HepG2 (cell line): ENCODE measurements around the gene AUH. TPM values are rescaled to one million over a fixed set of nuclear protein-coding genes. Genes with fewer than 3 reads are reported as not detected.

ENCODE experiments used
- ASH2L ChIP-seq: fragments of 300-600, 200-600 bp; sonication (generic); IDR thresholded peaks from 2 replicates; pipeline ENCODE4 v1.7.0; 2017; ENCODE audit warnings: low read depth, mild to moderate bottlenecking, moderate library complexity, mixed read lengths, low read length; ENCODE audit not compliant: insufficient read length
- FOXA3 ChIP-seq: IDR thresholded peaks from 2 replicates; pipeline ENCODE4 v1.6.1; 2016; ENCODE audit warnings: missing genetic modification reagents, missing compliant biosample characterization
- HOXA3 ChIP-seq: sonication (generic); formaldehyde crosslinking; IDR thresholded peaks from 2 replicates; pipeline ENCODE4 v1.5.0; 2020; ENCODE audit warnings: missing genetic modification reagents
- LCORL ChIP-seq, 2 experiments: fragments of 450-650 bp in 1 of 2; sonication (generic) in 1 of 2; formaldehyde crosslinking in 1 of 2; IDR thresholded peaks; 2 replicates each; pipeline versions ENCODE4 v1.5.0 to v1.6.1; 2017 to 2020; ENCODE audit warnings: antibody characterized with exemption in 1 of 2, missing genetic modification reagents in 1 of 2
- MEF2D ChIP-seq: sonication (generic); formaldehyde crosslinking; IDR thresholded peaks from 2 replicates; pipeline ENCODE4 v1.5.1; 2020; ENCODE audit warnings: mild to moderate bottlenecking, missing genetic modification reagents
- MLLT10 ChIP-seq: sonication (generic); formaldehyde crosslinking; IDR thresholded peaks from 2 replicates; pipeline ENCODE4 v1.4.0; 2020; ENCODE audit warnings: missing genetic modification reagents
- MTA3 ChIP-seq: sonication (generic); formaldehyde crosslinking; IDR thresholded peaks from 2 replicates; pipeline ENCODE4 v1.4.0; 2020; ENCODE audit warnings: missing genetic modification reagents
- PHF21A ChIP-seq: sonication (generic); formaldehyde crosslinking; IDR thresholded peaks from 2 replicates; pipeline ENCODE4 v1.5.0; 2020; ENCODE audit warnings: mild to moderate bottlenecking, missing genetic modification reagents
- PPARG ChIP-seq: conservative IDR thresholded peaks from 2 replicates; pipeline ENCODE4 v1.6.1; 2016; ENCODE audit warnings: missing biosample characterization, missing genetic modification reagents
- SMYD3 ChIP-seq: sonication (generic); formaldehyde crosslinking; IDR thresholded peaks from 2 replicates; pipeline ENCODE4 v1.8.1; 2023; ENCODE audit warnings: mild to moderate bottlenecking, missing genetic modification reagents
- SRSF9 ChIP-seq: fragments of 200-400 bp; formaldehyde crosslinking; IDR thresholded peaks from 2 replicates; pipeline ENCODE4 v1.6.1; 2018; ENCODE audit warnings: borderline replicate concordance, mild to moderate bottlenecking, low read depth, low read length; ENCODE audit not compliant: insufficient read depth, poor library complexity, severe bottlenecking
- TCF7L2 ChIP-seq: IDR thresholded peaks from 2 replicates; pipeline ENCODE4 v1.6.1; 2011; ENCODE audit warnings: mild to moderate bottlenecking, low read depth, low read length, moderate library complexity
- ZNF232 ChIP-seq: sonication (generic); formaldehyde crosslinking; IDR thresholded peaks from 2 replicates; pipeline ENCODE4 v1.4.0; 2020; ENCODE audit warnings: missing genetic modification reagents, borderline replicate concordance
- ZSCAN25 ChIP-seq: sonication (generic); formaldehyde crosslinking; IDR thresholded peaks from 2 replicates; pipeline ENCODE4 v1.8.0; 2022; ENCODE audit warnings: mild to moderate bottlenecking, missing genetic modification reagents
- polyA plus RNA-seq, 8 experiments: library from polyadenylated mRNA; depleted of rRNA in 3 of 8; stranded (reverse) in 7 of 8; unstranded in 1 of 8; fragments of >200 nt; fragmentation: Illumina TruSeq in 4 of 8; extraction: Trizol in 4 of 8; gene quantifications; 2 replicates each; pipeline versions ENCODE4 v1.2.1 to v1.2.3, GENCODE V29; 2011 to 2016; ENCODE audit warnings: low read depth in 4 of 8, missing spikeins in 1 of 8, mixed read lengths in 1 of 8; ENCODE audit not compliant: insufficient read depth in 1 of 8
- total RNA-seq, 5 experiments: library from RNA; depleted of rRNA; stranded (reverse); fragments of >200 nt; fragmentation: Illumina TruSeq; extraction: Trizol; gene quantifications; 2 replicates each; pipeline ENCODE4 v1.2.3, GENCODE V29; 2016; ENCODE audit warnings: low read depth in 1 of 5
- TF ChIP-seq, protein P1 (sequence below): sonication (generic); formaldehyde crosslinking; IDR thresholded peaks from 2 replicates; pipeline ENCODE4 v1.4.0; 2020; ENCODE audit warnings: missing genetic modification reagents
- TF ChIP-seq, protein P2 (sequence below): sonication (generic); formaldehyde crosslinking; IDR thresholded peaks from 2 replicates; pipeline ENCODE4 v1.8.0; 2022; ENCODE audit warnings: mild to moderate bottlenecking, missing genetic modification reagents
- TF ChIP-seq, protein P3 (sequence below): IDR thresholded peaks from 2 replicates; pipeline ENCODE4 v1.6.1; 2016; ENCODE audit warnings: low read depth
- TF ChIP-seq, protein P4 (sequence below): sonication (generic); IDR thresholded peaks from 2 replicates; pipeline ENCODE4 v1.6.1; 2016; ENCODE audit warnings: low read depth, borderline replicate concordance
- TF ChIP-seq, protein P5 (sequence below): sonication (generic); formaldehyde crosslinking; conservative IDR thresholded peaks from 2 replicates; pipeline ENCODE4 v1.4.0; 2020; ENCODE audit warnings: mild to moderate bottlenecking, missing genetic modification reagents, moderate library complexity

AUH gene
- total and polyA plus RNA-seq, 2 of the 13 experiments (the other 11 are each of a cell fraction or from before 2014, with no cell fraction given): 25.8 to 31.9 TPM

DNA sequence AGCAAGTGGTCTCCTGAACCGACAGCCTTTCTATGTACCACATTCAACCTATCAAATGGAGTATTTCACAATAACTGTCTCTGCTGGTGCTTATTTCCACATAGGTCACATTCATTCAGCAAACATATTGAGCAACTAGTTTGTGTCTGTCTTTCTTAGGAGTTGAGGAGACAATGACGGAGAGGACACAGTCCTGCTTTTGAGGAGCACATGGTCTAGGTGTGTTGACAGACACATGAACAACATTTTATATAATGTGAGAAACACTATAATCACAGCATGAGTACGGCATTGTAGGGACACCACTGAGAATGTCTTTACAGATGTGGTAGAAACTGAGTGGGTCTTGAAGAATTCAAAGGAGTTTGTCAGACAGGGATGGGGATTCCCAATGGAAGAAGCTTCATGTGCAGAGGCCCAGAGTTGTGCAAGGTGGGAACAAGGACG, 33.4 kb upstream of the AUH start (continued):
- TF ChIP-seq PHF21A (CRISPR knock-in tag) (peak; percentile 42; the same call in 1 of the 2 replicates), SMYD3 (CRISPR knock-in tag) (0 out of 2 replicates have a peak, but pooled peaks have one; percentile 26), TCF7L2 (no peak), ASH2L (no peak), LCORL (IDR thresholded peaks at IDR 0.05) (no peak), LCORL (CRISPR knock-in tag; IDR thresholded peaks at IDR 0.05) (0 out of 2 replicates have a peak, but pooled peaks have one; percentile 44), PPARG (0 out of 2 replicates have a peak, but pooled peaks have one; percentile 43), MTA3 (CRISPR knock-in tag) (no peak), ZNF232 (peak; percentile 25; the same call in 1 of the 2 replicates), FOXA3 (CRISPR knock-in tag) (peak; percentile 96), ZSCAN25 (CRISPR knock-in tag) (no peak), MEF2D (0 out of 2 replicates have a peak, but pooled peaks have one; percentile 45), MLLT10 (CRISPR knock-in tag) (no peak), HOXA3 (CRISPR knock-in tag) (peak; percentile 59; the same call in 1 of the 2 replicates), SRSF9 (no peak)
- TF ChIP-seq, protein P1, sequence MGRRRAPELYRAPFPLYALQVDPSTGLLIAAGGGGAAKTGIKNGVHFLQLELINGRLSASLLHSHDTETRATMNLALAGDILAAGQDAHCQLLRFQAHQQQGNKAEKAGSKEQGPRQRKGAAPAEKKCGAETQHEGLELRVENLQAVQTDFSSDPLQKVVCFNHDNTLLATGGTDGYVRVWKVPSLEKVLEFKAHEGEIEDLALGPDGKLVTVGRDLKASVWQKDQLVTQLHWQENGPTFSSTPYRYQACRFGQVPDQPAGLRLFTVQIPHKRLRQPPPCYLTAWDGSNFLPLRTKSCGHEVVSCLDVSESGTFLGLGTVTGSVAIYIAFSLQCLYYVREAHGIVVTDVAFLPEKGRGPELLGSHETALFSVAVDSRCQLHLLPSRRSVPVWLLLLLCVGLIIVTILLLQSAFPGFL (CRISPR knock-in tag): no peak
- TF ChIP-seq, protein P2, sequence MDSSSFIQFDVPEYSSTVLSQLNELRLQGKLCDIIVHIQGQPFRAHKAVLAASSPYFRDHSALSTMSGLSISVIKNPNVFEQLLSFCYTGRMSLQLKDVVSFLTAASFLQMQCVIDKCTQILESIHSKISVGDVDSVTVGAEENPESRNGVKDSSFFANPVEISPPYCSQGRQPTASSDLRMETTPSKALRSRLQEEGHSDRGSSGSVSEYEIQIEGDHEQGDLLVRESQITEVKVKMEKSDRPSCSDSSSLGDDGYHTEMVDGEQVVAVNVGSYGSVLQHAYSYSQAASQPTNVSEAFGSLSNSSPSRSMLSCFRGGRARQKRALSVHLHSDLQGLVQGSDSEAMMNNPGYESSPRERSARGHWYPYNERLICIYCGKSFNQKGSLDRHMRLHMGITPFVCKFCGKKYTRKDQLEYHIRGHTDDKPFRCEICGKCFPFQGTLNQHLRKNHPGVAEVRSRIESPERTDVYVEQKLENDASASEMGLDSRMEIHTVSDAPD (CRISPR knock-in tag): 0 out of 2 replicates have a peak, but pooled peaks have one; percentile 32
- TF ChIP-seq, protein P3, sequence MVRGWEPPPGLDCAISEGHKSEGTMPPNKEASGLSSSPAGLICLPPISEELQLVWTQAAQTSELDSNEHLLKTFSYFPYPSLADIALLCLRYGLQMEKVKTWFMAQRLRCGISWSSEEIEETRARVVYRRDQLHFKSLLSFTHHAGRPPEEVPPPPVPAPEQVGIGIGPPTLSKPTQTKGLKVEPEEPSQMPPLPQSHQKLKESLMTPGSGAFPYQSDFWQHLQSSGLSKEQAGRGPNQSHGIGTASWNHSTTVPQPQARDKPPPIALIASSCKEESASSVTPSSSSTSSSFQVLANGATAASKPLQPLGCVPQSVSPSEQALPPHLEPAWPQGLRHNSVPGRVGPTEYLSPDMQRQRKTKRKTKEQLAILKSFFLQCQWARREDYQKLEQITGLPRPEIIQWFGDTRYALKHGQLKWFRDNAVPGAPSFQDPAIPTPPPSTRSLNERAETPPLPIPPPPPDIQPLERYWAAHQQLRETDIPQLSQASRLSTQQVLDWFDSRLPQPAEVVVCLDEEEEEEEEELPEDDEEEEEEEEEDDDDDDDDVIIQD: peak; percentile 92
- TF ChIP-seq, protein P4, sequence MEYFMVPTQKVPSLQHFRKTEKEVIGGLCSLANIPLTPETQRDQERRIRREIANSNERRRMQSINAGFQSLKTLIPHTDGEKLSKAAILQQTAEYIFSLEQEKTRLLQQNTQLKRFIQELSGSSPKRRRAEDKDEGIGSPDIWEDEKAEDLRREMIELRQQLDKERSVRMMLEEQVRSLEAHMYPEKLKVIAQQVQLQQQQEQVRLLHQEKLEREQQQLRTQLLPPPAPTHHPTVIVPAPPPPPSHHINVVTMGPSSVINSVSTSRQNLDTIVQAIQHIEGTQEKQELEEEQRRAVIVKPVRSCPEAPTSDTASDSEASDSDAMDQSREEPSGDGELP: no peak
- TF ChIP-seq, protein P5, sequence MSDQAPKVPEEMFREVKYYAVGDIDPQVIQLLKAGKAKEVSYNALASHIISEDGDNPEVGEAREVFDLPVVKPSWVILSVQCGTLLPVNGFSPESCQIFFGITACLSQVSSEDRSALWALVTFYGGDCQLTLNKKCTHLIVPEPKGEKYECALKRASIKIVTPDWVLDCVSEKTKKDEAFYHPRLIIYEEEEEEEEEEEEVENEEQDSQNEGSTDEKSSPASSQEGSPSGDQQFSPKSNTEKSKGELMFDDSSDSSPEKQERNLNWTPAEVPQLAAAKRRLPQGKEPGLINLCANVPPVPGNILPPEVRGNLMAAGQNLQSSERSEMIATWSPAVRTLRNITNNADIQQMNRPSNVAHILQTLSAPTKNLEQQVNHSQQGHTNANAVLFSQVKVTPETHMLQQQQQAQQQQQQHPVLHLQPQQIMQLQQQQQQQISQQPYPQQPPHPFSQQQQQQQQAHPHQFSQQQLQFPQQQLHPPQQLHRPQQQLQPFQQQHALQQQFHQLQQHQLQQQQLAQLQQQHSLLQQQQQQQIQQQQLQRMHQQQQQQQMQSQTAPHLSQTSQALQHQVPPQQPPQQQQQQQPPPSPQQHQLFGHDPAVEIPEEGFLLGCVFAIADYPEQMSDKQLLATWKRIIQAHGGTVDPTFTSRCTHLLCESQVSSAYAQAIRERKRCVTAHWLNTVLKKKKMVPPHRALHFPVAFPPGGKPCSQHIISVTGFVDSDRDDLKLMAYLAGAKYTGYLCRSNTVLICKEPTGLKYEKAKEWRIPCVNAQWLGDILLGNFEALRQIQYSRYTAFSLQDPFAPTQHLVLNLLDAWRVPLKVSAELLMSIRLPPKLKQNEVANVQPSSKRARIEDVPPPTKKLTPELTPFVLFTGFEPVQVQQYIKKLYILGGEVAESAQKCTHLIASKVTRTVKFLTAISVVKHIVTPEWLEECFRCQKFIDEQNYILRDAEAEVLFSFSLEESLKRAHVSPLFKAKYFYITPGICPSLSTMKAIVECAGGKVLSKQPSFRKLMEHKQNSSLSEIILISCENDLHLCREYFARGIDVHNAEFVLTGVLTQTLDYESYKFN (CRISPR knock-in tag): peak; percentile 73
